ENCODE data around the gene ZNF853. TPM values are rescaled to one million over a fixed set of nuclear protein-coding genes. Genes with fewer than 3 reads are reported as not detected.

ZNF853 gene
- 7.9 TPM for total RNA-seq (ENCODE audit: unreplicated experiment)
- long read RNA-seq = 0 reads

- H3K4me1 Mint-ChIP-seq (ENCODE audit: unreplicated experiment) = peaks cover 13% of the 10 kb centered on the region
- peak; percentile 45 for DNase-seq (ENCODE audit: low spot score)
- peaks cover 21% of the 10 kb centered on the region for H3K27me3 Mint-ChIP-seq (ENCODE audit: unreplicated experiment)
- H3K27ac Mint-ChIP-seq (ENCODE audit: unreplicated experiment) = no peak within 1 kb of the TSS
- no peaks in the 10 kb centered on the region for H3K9me3 Mint-ChIP-seq (ENCODE audit: unreplicated experiment)
- peaks cover 10% of the 10 kb centered on the region for H3K36me3 Mint-ChIP-seq (ENCODE audit: low read depth, unreplicated experiment)
- peak within 1 kb of the TSS; percentile 86 for H3K4me3 Mint-ChIP-seq (ENCODE audit: unreplicated experiment)
- no peak for TF ChIP-seq CTCF (IDR thresholded peaks at IDR 0.05; ENCODE audit: unreplicated experiment)
These were observed at the start of gene ZNF853 for GRCh38 chr7:6614953-6615722. Gene ZNF853 (plus strand): TSS chr7:6615610. CDS start chr7:6616175, 565 bp downstream.

GRCh38 chr7:6565655-6566054 lies 49.8 kb upstream of the ZNF853 start:
- no peaks in the 10 kb centered on the region for H3K9me3 Mint-ChIP-seq (ENCODE audit: unreplicated experiment)
- no peaks in the 10 kb centered on the region for H3K4me1 Mint-ChIP-seq (ENCODE audit: unreplicated experiment)
- H3K36me3 Mint-ChIP-seq (ENCODE audit: low read depth, unreplicated experiment) = no peaks in the 10 kb centered on the region
- no peak overlapping the region for H3K4me3 Mint-ChIP-seq (ENCODE audit: unreplicated experiment)
- H3K27ac Mint-ChIP-seq (ENCODE audit: unreplicated experiment) = no peak overlapping the region
- DNase-seq (ENCODE audit: low spot score) = no peak
- TF ChIP-seq CTCF (IDR thresholded peaks at IDR 0.05; ENCODE audit: unreplicated experiment) = no peak
- peaks cover 2% of the 10 kb centered on the region for H3K27me3 Mint-ChIP-seq (ENCODE audit: unreplicated experiment)

- Mint-ChIP-seq H3K4me3 (ENCODE audit: unreplicated experiment) (no peak overlapping the region), H3K9me3 (ENCODE audit: unreplicated experiment) (no peaks in the 10 kb centered on the region), H3K27me3 (ENCODE audit: unreplicated experiment) (peaks cover 2% of the 10 kb centered on the region), H3K36me3 (ENCODE audit: low read depth, unreplicated experiment) (no peaks in the 10 kb centered on the region), H3K4me1 (ENCODE audit: unreplicated experiment) (no peaks in the 10 kb centered on the region), H3K27ac (ENCODE audit: unreplicated experiment) (no peak overlapping the region)
- TF ChIP-seq CTCF (IDR thresholded peaks at IDR 0.05; ENCODE audit: unreplicated experiment) = no peak
- DNase-seq (ENCODE audit: low spot score) = no peak
These were observed 47.5 kb upstream of the ZNF853 start for GRCh38 chr7:6567886-6568285.

GRCh38 chr7:6571160-6571779 lies 44.1 kb upstream of the ZNF853 start:
- Mint-ChIP-seq H3K4me3 (ENCODE audit: unreplicated experiment) (no peak overlapping the region), H3K27me3 (ENCODE audit: unreplicated experiment) (no peaks in the 10 kb centered on the region), H3K36me3 (ENCODE audit: low read depth, unreplicated experiment) (no peaks in the 10 kb centered on the region), H3K9me3 (ENCODE audit: unreplicated experiment) (no peaks in the 10 kb centered on the region), H3K27ac (ENCODE audit: unreplicated experiment) (no peak overlapping the region), H3K4me1 (ENCODE audit: unreplicated experiment) (no peaks in the 10 kb centered on the region)
- no peak for TF ChIP-seq CTCF (IDR thresholded peaks at IDR 0.05; ENCODE audit: unreplicated experiment)
- no peak for DNase-seq (ENCODE audit: low spot score)
